GM21367 (cell line): ENCODE measurements around the gene EGFR.

Source experiments
- ATAC-seq: cut with Tn5 transposase; IDR thresholded peaks from one replicate; pipeline ENCODE4 v1.9.1; 2021; ENCODE audit not compliant: unreplicated experiment

Gene EGFR

GRCh38 chr7:55099821-55100543 lies 81.2 kb downstream of the EGFR start:
- ATAC-seq: no peak

GRCh38 chr7:55100544-55101327 lies 81.9 kb downstream of the EGFR start:
- ATAC-seq: no peak

DNA sequence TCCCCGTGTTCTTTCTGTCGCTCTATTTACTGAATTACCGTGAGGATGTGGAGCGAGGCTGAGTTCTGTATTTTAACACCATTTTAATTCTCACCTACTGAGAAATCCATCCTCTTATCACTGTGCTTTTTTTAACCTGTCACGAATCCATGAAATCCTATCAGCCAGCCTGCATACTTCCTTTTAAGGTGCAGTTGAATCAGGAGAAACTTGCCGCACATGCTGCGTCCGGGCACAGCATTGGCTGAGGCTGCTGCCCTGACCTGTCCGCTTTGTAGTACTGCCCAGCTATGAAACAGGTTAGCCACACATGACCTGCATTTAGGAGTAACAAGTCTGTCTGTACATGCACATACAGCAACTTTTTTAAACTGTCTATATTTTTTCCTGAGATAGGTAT lies 82.5 kb downstream of the EGFR start:
- no peak for ATAC-seq

DNA sequence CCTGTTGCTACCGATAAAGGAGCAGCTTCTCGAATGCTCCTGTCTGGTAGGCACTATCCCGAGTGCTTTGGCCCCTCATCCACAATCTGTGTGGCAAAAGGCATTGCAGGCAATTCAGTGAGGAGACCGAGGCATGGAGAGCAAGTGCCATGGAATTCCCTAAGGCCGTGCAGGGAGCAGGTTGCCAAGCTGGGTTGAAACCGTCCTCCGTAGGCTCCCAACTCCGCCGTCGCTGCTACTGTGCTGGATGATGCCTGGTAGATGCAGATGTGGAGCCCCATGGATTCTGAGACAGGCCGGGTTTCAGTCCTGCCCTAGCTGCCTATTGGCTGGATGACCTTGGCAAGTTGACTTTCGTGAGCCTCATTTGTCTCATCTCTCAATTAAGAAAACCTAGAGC lies 85.3 kb downstream of the EGFR start:
- ATAC-seq: no peak

- no peak for ATAC-seq
These were observed 86.1 kb downstream of the EGFR start for GRCh38 chr7:55104712-55105433.

- no peak for ATAC-seq
These were observed 87.1 kb downstream of the EGFR start for GRCh38 chr7:55105952-55106351.

DNA sequence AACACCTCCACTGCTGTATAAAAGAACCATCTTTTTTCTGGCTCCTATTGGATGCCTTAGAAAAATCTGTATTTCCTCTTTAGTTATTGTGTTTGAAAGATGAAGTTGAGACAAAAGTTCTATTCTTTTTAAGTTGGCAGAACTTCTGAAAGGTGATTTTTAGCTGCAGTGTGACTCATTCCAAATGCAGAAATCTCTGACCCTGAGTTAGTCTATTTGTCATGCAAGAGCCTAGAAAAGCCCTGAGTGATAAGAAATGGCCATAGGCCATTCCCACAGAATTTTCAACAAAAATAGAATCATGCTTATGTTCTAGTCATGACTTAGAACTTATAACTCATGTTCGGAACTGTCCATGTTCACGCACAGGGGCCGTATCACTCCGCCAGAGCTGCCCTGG lies 89.1 kb downstream of the EGFR start:
- ATAC-seq: no peak

DNA sequence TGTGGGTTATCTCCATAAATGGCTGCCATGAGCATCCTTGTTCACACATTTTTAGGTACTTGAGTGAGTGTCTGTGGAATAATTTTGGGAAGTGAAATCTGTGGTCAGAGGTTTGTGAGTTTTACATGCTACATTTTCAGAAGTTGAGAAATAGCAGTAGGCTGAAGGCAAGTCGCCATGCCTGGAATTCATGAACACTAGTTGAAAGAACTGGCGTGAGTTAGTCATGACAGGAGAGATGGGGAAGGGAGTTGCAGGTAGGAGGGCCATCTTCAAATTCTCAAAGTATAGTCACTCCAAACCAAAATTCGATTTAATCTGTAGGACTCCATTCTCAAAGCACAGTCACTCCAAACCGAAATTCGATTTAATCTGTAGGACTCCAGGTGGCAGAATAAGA lies 89.6 kb downstream of the EGFR start:
- ATAC-seq: no peak

DNA sequence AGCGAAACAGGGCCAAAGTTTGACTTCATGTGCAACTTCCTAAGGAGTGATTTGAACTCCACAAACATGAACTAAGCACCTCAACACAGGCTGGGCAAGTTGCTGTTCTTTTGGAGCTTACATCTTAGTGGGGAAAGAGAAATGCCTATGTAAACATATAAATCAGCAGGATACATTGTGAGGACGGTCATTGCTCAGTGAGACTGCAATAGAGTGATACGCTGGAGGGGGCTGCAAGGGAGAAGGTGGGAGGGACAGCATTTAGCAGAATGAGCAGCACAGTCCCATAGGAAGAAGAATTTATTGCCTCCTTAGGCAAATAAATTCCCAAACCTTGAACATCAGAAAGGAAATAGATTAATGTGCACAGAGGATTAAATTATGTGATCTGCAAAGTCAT lies 90.0 kb downstream of the EGFR start:
- no peak for ATAC-seq

GRCh38 chr7:55109404-55110167 lies 90.8 kb downstream of the EGFR start:
- no peak for ATAC-seq

DNA sequence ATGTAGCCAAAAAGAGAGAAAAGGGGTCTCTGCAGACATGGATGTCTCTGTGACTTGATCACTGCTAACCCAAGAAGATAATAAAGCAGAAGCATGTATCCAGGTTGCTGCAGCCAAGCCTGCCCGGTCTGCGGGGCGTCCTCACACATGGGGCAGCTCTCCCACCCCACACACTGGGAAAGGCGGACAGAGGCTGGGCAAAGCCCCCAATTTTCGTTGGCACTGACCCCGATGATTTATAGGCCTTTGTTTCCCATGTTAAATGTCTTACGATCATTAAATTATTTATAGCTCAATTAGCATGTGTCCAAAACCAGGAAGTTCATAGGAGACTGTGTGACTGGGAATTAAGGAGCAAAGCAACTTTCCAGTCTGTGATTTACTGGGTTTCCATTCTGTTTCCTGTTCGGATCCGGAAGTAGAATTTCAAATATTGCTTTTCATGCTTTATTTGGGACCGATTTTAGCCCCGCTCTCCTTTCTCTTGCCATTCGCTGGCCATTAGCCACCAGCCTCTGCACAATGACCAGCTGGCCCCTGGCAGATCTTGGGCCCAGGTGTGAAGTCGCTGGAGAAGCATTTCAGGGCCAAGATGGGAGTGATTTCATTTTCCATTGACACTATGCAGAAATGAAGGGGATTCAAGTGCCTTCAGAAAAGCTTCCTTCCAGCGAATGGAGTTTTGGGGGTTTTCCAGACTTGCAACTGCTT lies 91.6 kb downstream of the EGFR start:
- ATAC-seq: no peak

DNA sequence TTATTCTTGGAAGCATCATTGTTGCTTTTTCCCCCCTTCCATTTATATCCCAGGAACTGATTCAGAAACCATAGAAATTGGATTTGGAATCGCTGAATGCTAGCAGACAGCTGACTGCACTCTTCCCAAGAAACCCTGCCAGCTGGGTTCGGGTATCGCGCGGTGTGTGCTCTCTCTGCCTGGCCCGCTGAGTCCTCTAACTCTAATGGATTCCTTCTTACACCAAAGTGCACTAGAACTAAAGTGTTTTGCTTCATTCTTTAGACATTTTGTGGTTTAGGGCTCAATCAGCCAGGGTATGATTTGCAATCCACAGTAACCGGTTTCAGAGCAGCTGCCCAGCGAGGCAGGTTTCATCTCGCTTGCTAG lies 92.2 kb downstream of the EGFR start:
- ATAC-seq: no peak

DNA sequence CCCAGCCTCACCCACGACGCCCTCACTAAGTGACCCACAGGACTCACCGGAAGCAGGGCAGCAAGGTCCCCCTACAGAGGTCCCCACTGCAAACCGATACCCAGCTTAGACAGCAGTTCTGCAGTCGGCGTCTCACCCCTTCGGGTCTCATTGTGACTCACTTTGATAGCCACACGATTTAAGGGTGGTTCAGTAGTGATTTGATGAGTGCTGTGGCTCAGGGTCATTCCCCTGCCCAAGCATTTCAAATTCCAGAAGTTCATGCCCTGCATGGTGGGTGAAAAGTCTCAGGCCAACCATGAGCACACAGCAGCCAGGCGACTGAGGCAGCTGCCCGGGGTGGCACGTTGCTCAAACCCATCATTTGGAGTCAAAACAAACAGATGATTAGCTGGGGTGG lies 93.2 kb downstream of the EGFR start:
- ATAC-seq: no peak

DNA sequence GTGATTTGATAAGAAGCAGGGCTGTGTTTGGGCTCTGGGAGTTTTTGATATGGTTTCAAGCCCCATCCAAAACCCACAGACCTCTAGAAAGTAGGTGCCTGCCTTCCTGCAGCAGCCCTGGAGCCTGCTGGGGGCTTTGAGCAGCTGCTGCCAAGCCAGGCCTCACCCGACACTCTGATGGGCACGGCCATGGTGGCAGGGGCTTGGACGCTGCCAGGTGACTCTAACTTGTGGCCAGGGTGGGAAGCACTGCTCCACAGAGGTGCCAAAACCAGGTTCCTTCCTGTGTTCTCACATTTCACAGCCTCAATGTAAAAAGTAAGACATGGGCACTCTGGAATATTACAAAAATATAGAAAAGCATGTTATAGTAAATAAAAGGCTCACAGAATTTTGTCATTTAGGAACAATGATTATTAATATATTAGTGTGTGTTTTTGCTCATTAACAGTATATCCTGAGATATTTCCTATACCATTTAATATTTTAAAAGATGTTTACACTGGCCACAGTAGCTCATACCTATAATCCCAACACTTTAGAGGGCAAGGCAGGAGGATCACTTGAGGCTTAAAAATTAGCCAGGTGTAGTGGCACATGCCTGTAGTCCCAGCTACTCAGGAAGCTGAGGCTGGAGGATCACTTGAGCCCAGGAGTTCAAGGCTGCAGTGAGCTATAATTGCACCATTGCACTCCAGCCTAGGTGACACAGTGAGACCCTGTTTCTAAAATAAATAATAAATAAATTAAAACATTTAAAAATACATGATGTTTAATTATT lies 95.1 kb downstream of the EGFR start:
- no peak for ATAC-seq

DNA sequence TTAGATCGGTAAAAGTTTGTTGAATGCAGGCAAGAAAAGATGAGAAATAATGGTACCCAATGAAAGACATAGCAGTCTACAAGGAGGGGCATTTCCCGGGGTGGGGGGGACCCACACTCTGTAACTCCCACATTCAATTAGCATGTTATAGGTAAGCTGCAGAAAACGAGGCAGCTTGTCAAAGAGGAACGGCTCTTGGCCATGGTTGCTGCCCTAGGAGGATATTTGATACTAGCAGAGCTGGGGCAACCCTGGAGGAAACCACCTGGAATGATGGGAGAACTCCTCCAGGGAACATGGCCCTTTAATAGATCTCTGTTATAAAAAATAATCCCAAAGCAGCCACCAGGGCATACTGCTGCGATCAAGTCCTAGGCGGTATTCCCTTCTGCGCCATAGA lies 98.5 kb downstream of the EGFR start:
- no peak for ATAC-seq

DNA sequence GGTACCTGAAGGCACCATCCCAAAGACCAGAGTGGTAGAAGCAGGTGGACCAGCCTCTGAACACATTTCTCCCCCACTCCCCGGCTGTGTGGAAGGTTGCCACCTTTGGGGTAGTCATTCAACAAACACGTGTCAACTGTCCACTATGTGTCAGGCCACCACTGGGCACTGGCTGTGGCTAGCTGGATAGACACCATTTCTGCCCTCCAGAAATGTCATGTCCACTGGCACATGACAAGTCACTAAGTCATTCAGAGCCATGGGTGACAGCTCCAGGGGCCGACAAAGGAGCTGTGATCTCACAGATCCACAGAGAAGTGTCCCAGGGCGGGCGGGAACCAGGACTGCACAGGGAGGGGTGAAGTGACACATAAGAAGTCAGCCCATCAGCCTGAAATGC lies 99.6 kb downstream of the EGFR start:
- ATAC-seq: no peak

DNA sequence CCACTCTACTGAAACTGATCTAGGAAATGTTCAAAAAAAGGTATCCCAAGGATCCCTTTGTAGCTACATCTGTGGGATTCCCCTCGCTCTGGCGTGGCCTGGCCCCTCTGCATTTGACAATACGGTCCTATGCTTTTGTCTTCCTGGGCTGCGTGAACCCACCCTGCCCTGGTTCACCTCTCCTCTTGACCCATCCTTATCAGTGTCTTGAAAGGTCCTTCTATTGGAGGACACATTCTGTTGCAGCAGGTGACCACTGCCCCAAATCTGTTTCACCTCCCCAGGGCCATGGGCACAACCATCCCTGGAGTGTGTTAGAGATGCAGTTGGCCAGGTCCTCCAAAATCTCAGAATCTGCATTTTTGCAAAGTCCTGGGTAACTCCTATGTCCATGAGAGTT lies 100.8 kb downstream of the EGFR start:
- no peak for ATAC-seq

GRCh38 chr7:55120074-55120473 lies 101.3 kb downstream of the EGFR start:
- no peak for ATAC-seq

DNA sequence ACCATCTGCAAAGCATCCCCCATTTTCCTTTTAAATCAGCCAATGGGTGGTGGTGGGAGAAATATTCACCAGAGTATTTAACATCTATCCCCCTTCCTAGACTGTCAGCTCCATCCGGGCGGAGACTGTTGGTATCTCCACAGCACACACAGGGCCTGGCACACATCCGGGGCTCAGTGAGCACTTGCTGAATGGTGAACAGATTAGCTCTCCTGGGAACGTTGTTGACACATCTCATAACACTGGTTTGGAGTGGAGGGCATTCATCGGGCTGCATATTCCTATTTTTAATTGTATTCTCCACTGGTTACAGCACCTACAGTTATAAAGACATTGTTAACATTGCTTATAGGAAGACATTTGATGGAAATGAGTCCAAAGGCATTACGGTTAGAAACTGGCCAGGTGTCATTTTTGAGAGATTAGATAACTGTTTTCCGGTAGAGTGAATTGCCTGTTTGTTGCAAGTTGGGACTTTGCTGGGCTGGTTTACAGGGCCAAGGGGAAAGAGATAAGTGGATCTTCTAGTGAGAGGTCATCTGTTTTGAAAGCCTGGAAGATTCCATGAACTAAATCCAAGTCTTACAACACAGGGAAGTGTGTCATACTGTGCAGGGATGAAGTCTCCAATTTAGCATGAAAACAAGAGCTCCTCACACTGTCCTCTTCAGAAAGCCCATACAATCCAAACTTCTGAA lies 101.8 kb downstream of the EGFR start:
- no peak for ATAC-seq
